Smooth muscle cell (in vitro differentiated cells): ENCODE results near the gene CTNNBL1. TPM values are rescaled to one million over a fixed set of nuclear protein-coding genes. Genes with fewer than 3 reads are reported as not detected.

Experiments
- DNase-seq: peaks from one replicate; lab custom pipeline; 2025; ENCODE audit not compliant: unreplicated experiment; lab: John Stamatoyannopoulos, UW
- H2AFZ ChIP-seq: fragments of 200-600 bp; sonication (generic); 2 replicates; pipeline ENCODE4 v1.6.0; 2016; ENCODE audit warnings: antibody characterized with exemption, low read depth, mild to moderate bottlenecking
- H3F3A ChIP-seq: fragments of 200-600 bp; sonication (generic); 2 replicates; pipeline ENCODE4 v1.6.0; 2017; ENCODE audit warnings: antibody characterized with exemption, low read depth
- H3K27ac ChIP-seq: fragments of 200-600 bp; sonication (generic); 2 replicates; pipeline ENCODE4 v1.5.1; 2016; ENCODE audit warnings: low read depth, mild to moderate bottlenecking
- H3K27me3 ChIP-seq: fragments of 200-600 bp; sonication (generic); 2 replicates; pipeline ENCODE4 v1.6.1; 2016; ENCODE audit warnings: low read depth, mild to moderate bottlenecking
- H3K36me3 ChIP-seq: fragments of 200-600 bp; sonication (generic); 2 replicates; pipeline ENCODE4 v1.5.1; 2016; ENCODE audit warnings: low read depth
- H3K4me1 ChIP-seq: fragments of 200-600 bp; sonication (generic); 2 replicates; pipeline ENCODE4 v1.5.1; 2016; ENCODE audit warnings: low read depth
- H3K4me2 ChIP-seq: fragments of 200-600 bp; sonication (generic); 2 replicates; pipeline ENCODE4 v1.6.0; 2016; ENCODE audit warnings: mild to moderate bottlenecking
- H3K4me3 ChIP-seq: fragments of 200-600 bp; sonication (generic); 2 replicates; pipeline ENCODE4 v1.5.1; 2016; ENCODE audit warnings: mild to moderate bottlenecking
- H3K79me2 ChIP-seq: fragments of 200-600 bp; sonication (generic); 2 replicates; pipeline ENCODE4 v1.6.0; 2016; ENCODE audit warnings: low read depth, mild to moderate bottlenecking
- H3K9ac ChIP-seq: fragments of 200-600 bp; sonication (generic); 2 replicates; pipeline ENCODE4 v1.6.0; 2016; ENCODE audit warnings: low read depth
- H3K9me3 ChIP-seq: fragments of 200-600 bp; sonication (generic); replicated peaks from 2 replicates; pipeline ENCODE4 v1.5.1; 2016; ENCODE audit warnings: low read depth
- H4K20me1 ChIP-seq: fragments of 200-600 bp; sonication (generic); 2 replicates; pipeline ENCODE4 v1.6.0; 2016; ENCODE audit warnings: low read depth
- WGBS: methylation state at CpG from one replicate; pipeline ENCODE4 v1.1.7; 2016; ENCODE audit warnings: low lambda C conversion rate; 5-methylcytosine and 5-hydroxymethylcytosine counted together
- polyA plus RNA-seq: library from polyadenylated mRNA; unstranded; fragments of >200 nt; fragmentation: Nextera tagmentation; extraction: Ambion mirVana; gene quantifications from 2 replicates; pipeline ENCODE4 v1.2.1, GENCODE V29; 2016
- total RNA-seq: library from RNA; depleted of rRNA; stranded (reverse); fragments of >200 nt; gene quantifications from 2 replicates; pipeline ENCODE4 v1.2.3, GENCODE V29; 2014
- TF ChIP-seq, protein P1 (sequence below): fragments of 200-600 bp; sonication (generic); IDR thresholded peaks from 2 replicates; pipeline ENCODE4 v1.5.1; 2017; ENCODE audit warnings: borderline replicate concordance, mild to moderate bottlenecking, antibody characterized with exemption; ENCODE audit not compliant: insufficient read depth, poor library complexity, severe bottlenecking

The CTNNBL1 gene
- total and polyA plus RNA-seq, 2 experiments from 2014 or later, result 33.3 to 63.6 TPM

DNA sequence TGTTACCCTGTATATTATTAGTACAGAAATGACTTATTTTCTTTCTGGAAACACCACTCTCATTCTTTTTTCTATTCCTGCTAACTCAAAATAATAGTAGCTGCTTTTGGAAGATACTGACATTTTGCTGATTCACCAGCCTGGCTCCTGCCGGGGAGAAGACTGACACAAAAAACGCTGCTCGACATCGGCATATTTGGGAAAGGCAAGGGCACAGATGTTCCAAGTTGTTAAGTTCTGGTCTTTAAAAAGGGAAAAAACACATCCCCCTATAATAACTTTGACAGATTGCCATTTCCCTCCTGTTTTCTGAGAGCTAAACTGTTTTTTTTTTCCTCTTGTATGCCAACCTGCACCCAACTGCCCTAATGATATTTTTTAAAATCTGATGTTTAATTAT is 55.4 kb downstream of the CTNNBL1 start:
- Histone ChIP-seq H3K27me3 (no peaks in the 10 kb centered on the region), H3K9me3 (no peaks in the 10 kb centered on the region)
- WGBS, result 98% methylated on average over 4 of the region's 4 CpGs

GRCh38 chr20:37749620-37750403 is 56.0 kb downstream of the CTNNBL1 start:
- no peak overlapping the region for H2AFZ ChIP-seq
- H3K36me3 ChIP-seq, result peaks cover 11% of the 10 kb centered on the region
- H3K9me3 ChIP-seq, result no peaks in the 10 kb centered on the region
- H3K4me2 ChIP-seq, result no peak overlapping the region
- no peak overlapping the region for H3K4me3 ChIP-seq
- no peaks in the 10 kb centered on the region for H3F3A ChIP-seq
- no peaks in the 10 kb centered on the region for H4K20me1 ChIP-seq
- H3K27ac ChIP-seq, result no peak overlapping the region
- H3K4me1 ChIP-seq, result no peaks in the 10 kb centered on the region
- no peak overlapping the region for H3K9ac ChIP-seq
- TF ChIP-seq, protein P1, sequence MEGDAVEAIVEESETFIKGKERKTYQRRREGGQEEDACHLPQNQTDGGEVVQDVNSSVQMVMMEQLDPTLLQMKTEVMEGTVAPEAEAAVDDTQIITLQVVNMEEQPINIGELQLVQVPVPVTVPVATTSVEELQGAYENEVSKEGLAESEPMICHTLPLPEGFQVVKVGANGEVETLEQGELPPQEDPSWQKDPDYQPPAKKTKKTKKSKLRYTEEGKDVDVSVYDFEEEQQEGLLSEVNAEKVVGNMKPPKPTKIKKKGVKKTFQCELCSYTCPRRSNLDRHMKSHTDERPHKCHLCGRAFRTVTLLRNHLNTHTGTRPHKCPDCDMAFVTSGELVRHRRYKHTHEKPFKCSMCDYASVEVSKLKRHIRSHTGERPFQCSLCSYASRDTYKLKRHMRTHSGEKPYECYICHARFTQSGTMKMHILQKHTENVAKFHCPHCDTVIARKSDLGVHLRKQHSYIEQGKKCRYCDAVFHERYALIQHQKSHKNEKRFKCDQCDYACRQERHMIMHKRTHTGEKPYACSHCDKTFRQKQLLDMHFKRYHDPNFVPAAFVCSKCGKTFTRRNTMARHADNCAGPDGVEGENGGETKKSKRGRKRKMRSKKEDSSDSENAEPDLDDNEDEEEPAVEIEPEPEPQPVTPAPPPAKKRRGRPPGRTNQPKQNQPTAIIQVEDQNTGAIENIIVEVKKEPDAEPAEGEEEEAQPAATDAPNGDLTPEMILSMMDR, result no peak
- DNase-seq, result no peak
- no peaks in the 10 kb centered on the region for H3K27me3 ChIP-seq
- WGBS, result 93% methylated on average over 8 of the region's 8 CpGs
- no peaks in the 10 kb centered on the region for H3K79me2 ChIP-seq

More for the DNA sequence above, 55.4 kb downstream of the CTNNBL1 start:
- no peak overlapping the region for H2AFZ ChIP-seq
- TF ChIP-seq, protein P1, result no peak
- no peaks in the 10 kb centered on the region for H3K4me1 ChIP-seq
- no peak overlapping the region for H3K9ac ChIP-seq
- H4K20me1 ChIP-seq, result peaks cover 3% of the 10 kb centered on the region
- no peak overlapping the region for H3K27ac ChIP-seq
- no peaks in the 10 kb centered on the region for H3F3A ChIP-seq
- peaks cover 11% of the 10 kb centered on the region for H3K36me3 ChIP-seq
- H3K4me3 ChIP-seq, result no peak overlapping the region
- H3K4me2 ChIP-seq, result no peak overlapping the region
- H3K79me2 ChIP-seq, result peaks cover 1% of the 10 kb centered on the region
- no peak for DNase-seq

- no peak overlapping the region for H3K27ac ChIP-seq
- WGBS, result 91% methylated on average over 3 of the region's 3 CpGs
- H2AFZ ChIP-seq, result no peak overlapping the region
- TF ChIP-seq, protein P1, result no peak
- peaks cover 5% of the 10 kb centered on the region for H4K20me1 ChIP-seq
- no peaks in the 10 kb centered on the region for H3K79me2 ChIP-seq
- H3K9ac ChIP-seq, result no peak overlapping the region
- no peak overlapping the region for H3K4me3 ChIP-seq
- no peaks in the 10 kb centered on the region for H3K36me3 ChIP-seq
- no peak for DNase-seq
- H3K9me3 ChIP-seq, result no peaks in the 10 kb centered on the region
- H3F3A ChIP-seq, result no peaks in the 10 kb centered on the region
- H3K4me2 ChIP-seq, result no peak overlapping the region
- peaks cover 12% of the 10 kb centered on the region for H3K4me1 ChIP-seq
- no peaks in the 10 kb centered on the region for H3K27me3 ChIP-seq
Measured at GRCh38 chr20:37755665-37756064, 61.8 kb downstream of the CTNNBL1 start.

DNA sequence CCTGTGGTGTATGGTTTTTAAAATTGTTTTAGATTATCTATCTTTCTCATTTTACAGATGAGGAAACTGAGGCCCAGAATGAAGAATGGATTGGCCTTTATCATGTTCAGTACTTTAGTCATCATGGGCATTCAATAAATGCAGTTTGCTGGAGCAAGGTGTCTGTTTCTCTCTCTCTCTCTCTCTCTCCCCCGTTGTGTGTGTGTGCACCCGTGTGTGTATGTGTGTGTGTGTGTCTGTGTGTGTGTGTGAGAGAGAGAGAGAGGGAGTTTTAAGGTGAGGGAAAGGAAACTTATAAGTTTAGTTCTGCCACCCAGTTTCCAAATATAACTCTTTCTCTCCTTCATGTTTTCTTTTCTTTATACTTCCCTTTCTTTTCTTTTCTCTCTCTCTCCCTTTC is 62.4 kb downstream of the CTNNBL1 start:
- no peaks in the 10 kb centered on the region for H3K36me3 ChIP-seq
- H3K79me2 ChIP-seq, result no peaks in the 10 kb centered on the region
- no peak overlapping the region for H3K27ac ChIP-seq
- H3K4me1 ChIP-seq, result peaks cover 12% of the 10 kb centered on the region
- H3K9ac ChIP-seq, result no peak overlapping the region
- 85% methylated on average over 2 of the region's 2 CpGs for WGBS
- H3F3A ChIP-seq, result no peaks in the 10 kb centered on the region
- H3K4me3 ChIP-seq, result no peak overlapping the region
- DNase-seq, result no peak
- peaks cover 5% of the 10 kb centered on the region for H4K20me1 ChIP-seq
- no peaks in the 10 kb centered on the region for H3K27me3 ChIP-seq
- TF ChIP-seq, protein P1, result no peak
- H3K9me3 ChIP-seq, result no peaks in the 10 kb centered on the region
- no peak overlapping the region for H2AFZ ChIP-seq
- H3K4me2 ChIP-seq, result no peak overlapping the region
